Measurements from ENCODE around the gene KMT2E.
"Not testable (repeated sequence)": the region's sequence is repeated elsewhere in the genome, so short reads cannot be mapped to it uniquely, and the experiment has no call there.

Gene KMT2E

GRCh38 chr7:105020926-105021325 lies 6.9 kb downstream of the KMT2E start:
- no peak for TF ChIP-seq TAF1 (IDR thresholded peaks at IDR 0.05; ENCODE audit: borderline replicate concordance, low read depth, low read length)
- no peak for TF ChIP-seq POLR2AphosphoS5 (IDR thresholded peaks at IDR 0.05; ENCODE audit: low read depth, low read length)
- TF ChIP-seq POLR2A (IDR thresholded peaks at IDR 0.05; ENCODE audit: low read depth, low read length) = no peak
- no peak for DNase-seq (ENCODE audit: insufficient read length)
- peak; percentile 50 for FAIRE-seq

DNA sequence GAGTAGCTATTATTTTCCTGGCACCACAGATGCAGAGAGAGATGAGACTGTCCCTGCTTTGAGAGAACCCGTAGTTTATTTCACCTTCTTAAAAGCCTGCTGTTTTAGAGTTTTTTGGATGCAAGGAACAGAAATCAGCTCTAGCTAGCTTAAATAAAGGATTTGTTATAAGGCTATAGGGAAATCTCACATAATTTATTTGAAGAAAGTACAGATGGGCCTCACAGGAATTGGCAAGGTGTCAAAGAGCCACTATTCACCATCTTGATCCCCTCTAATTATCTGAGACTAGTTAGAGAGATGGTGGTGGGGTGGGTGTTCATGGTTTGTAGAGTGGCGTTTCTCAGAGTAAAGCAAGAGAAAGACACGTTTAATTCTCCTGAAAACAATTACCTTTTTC lies 7.3 kb downstream of the KMT2E start:
- FAIRE-seq = peak; percentile 51
- TF ChIP-seq TAF1 (IDR thresholded peaks at IDR 0.05; ENCODE audit: borderline replicate concordance, low read depth, low read length) = no peak
- TF ChIP-seq POLR2A (IDR thresholded peaks at IDR 0.05; ENCODE audit: low read depth, low read length) = no peak
- DNase-seq (ENCODE audit: insufficient read length) = no peak

GRCh38 chr7:105021967-105022366 lies 8.0 kb downstream of the KMT2E start:
- DNase-seq (ENCODE audit: insufficient read length) = no peak
- peak; percentile 27 for FAIRE-seq
- TF ChIP-seq POLR2AphosphoS5 (IDR thresholded peaks at IDR 0.05; ENCODE audit: low read depth, low read length) (no peak), POLR2A (IDR thresholded peaks at IDR 0.05; ENCODE audit: low read depth, low read length) (no peak), TAF1 (IDR thresholded peaks at IDR 0.05; ENCODE audit: borderline replicate concordance, low read depth, low read length) (no peak)

GRCh38 chr7:105022458-105022857 lies 8.5 kb downstream of the KMT2E start:
- DNase-seq (ENCODE audit: insufficient read length) = no peak
- TF ChIP-seq POLR2AphosphoS5 (IDR thresholded peaks at IDR 0.05; ENCODE audit: low read depth, low read length) (no peak), TAF1 (IDR thresholded peaks at IDR 0.05; ENCODE audit: borderline replicate concordance, low read depth, low read length) (no peak), POLR2A (IDR thresholded peaks at IDR 0.05; ENCODE audit: low read depth, low read length) (no peak)
- FAIRE-seq = no peak

DNA sequence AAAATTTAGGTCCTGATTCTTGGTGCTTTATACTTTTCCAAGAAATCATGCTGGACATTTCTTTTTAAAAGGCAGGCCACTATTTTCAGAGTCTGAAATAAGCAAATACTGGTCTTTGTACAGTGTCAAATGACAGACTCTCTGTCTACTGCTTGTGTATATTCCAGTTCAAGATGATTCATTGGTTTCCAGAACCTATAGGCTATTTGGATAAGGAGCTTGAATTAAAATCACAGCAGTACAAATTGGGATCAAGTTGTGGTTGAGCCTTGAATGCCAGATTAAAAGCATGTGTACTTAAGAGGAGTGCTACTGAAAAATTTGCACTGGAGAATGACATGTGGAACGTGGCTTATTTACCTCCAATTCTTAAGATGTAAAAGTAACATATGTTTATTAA lies 10.7 kb downstream of the KMT2E start:
- TF ChIP-seq TAF1 (IDR thresholded peaks at IDR 0.05; ENCODE audit: borderline replicate concordance, low read depth, low read length) (no peak), POLR2A (IDR thresholded peaks at IDR 0.05; ENCODE audit: low read depth, low read length) (no peak), POLR2AphosphoS5 (IDR thresholded peaks at IDR 0.05; ENCODE audit: low read depth, low read length) (no peak)
- FAIRE-seq (no peak), DNase-seq (ENCODE audit: insufficient read length) (no peak)

DNA sequence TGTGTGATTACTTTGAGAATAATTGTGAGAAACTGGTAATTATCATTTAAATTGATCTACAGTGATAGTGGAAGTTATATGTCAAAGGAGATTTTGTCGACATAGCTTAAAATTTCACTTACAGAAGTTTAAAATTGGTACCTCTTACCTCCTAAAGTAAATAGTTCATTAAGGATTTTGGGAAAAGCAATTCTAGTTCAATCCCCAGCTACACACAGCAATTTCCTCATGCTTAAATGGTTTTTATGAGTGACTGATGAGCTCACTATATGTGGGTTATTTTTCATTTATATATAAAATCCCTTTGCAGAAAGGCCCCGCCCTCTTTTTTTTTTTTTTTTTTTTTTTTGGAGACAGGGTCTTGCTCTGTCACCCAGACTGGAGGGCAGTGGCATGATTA lies 12.7 kb downstream of the KMT2E start:
- FAIRE-seq (no peak), DNase-seq (ENCODE audit: insufficient read length) (no peak)
- TF ChIP-seq POLR2A (IDR thresholded peaks at IDR 0.05; ENCODE audit: low read depth, low read length) = no peak
- no peak for TF ChIP-seq TAF1 (IDR thresholded peaks at IDR 0.05; ENCODE audit: borderline replicate concordance, low read depth, low read length)
- no peak for TF ChIP-seq POLR2AphosphoS5 (IDR thresholded peaks at IDR 0.05; ENCODE audit: low read depth, low read length)

GRCh38 chr7:105027176-105027853 lies 13.3 kb downstream of the KMT2E start:
- DNase-seq (ENCODE audit: insufficient read length) (no peak), FAIRE-seq (no peak)
- TF ChIP-seq POLR2AphosphoS5 (IDR thresholded peaks at IDR 0.05; ENCODE audit: low read depth, low read length) (no peak), POLR2A (IDR thresholded peaks at IDR 0.05; ENCODE audit: low read depth, low read length) (no peak), TAF1 (IDR thresholded peaks at IDR 0.05; ENCODE audit: borderline replicate concordance, low read depth, low read length) (no peak)

GRCh38 chr7:105028004-105028403 lies 14.0 kb downstream of the KMT2E start:
- FAIRE-seq (no peak), DNase-seq (ENCODE audit: insufficient read length) (no peak)
- TF ChIP-seq TAF1 (IDR thresholded peaks at IDR 0.05; ENCODE audit: borderline replicate concordance, low read depth, low read length) (no peak), POLR2A (IDR thresholded peaks at IDR 0.05; ENCODE audit: low read depth, low read length) (no peak), POLR2AphosphoS5 (IDR thresholded peaks at IDR 0.05; ENCODE audit: low read depth, low read length) (no peak)

DNA sequence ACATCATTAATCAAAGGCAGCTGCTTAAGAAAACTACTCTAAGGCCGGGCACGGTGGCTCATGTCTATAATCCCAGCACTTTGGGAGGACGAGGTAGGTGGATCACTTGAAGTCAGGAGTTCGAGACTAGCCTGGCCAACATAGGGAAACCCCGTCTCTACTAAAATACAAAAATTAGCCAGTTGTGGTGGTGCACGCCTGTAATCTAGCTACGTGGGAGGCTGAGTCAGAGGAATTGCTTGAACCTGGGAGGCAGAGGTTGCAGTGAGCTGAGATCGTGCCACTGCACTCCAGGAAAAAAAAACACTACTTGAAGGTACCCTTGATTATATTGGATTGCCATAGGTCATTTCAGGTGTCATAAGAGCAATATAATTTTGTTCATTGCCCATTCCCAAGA lies 14.9 kb downstream of the KMT2E start:
- not testable (repeated sequence) for DNase-seq (ENCODE audit: insufficient read length); FAIRE-seq

DNA sequence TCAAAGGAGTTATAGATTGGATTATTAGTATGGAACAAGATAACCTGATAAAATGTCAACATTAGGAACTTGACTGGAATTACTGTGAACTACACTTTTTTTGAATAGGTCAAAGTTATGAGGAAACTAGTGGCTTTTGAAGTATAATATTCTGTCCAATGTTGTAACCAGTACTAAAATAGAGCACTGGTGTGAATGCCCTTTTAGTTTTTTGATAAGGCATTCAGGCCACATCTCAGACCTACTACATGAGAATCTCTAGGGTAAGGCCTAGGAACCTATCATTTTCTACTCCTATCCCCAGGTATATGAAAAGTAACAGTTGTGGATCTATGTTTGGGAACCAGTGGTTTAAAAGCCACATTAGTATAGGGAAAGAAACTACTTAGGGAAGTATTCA lies 16.4 kb downstream of the KMT2E start:
- FAIRE-seq (no peak), DNase-seq (ENCODE audit: insufficient read length) (no peak)
- TF ChIP-seq POLR2AphosphoS5 (IDR thresholded peaks at IDR 0.05; ENCODE audit: low read depth, low read length) = no peak
- no peak for TF ChIP-seq POLR2A (IDR thresholded peaks at IDR 0.05; ENCODE audit: low read depth, low read length)
- no peak for TF ChIP-seq TAF1 (IDR thresholded peaks at IDR 0.05; ENCODE audit: borderline replicate concordance, low read depth, low read length)

DNA sequence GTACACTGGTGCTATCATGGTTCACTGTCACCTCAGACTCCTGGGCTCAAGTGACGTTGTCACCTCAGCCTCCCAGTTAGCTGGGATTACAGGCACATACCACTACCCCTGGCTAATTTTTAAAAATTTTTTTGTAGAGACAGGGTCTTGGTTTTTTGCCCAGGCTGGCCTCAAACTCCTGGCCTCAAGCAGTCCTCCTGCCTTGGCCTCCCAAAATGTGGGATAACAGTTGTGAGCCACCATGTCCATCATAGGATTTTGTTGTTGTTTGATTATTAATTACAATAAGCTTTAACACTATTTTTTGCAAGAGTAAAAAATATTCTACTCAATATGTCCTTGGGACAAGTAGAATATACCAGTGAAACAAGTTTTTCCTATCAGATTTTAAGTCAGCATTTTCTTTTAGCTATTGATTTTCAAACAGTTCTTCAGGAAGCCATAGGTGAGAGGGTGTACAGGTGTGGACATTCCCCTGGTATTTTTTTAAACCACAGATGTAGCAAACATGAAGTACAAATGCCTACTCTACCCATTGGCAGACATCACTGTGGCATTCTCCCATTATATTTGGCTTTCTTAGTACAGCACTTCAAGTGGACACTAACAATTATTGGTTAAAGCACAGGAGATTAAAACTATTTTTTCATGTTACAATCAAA lies 18.7 kb downstream of the KMT2E start:
- TF ChIP-seq TAF1 (IDR thresholded peaks at IDR 0.05; ENCODE audit: borderline replicate concordance, low read depth, low read length) (no peak), POLR2A (IDR thresholded peaks at IDR 0.05; ENCODE audit: low read depth, low read length) (no peak), POLR2AphosphoS5 (IDR thresholded peaks at IDR 0.05; ENCODE audit: low read depth, low read length) (no peak)
- DNase-seq (ENCODE audit: insufficient read length) = no peak
- no peak for FAIRE-seq

DNA sequence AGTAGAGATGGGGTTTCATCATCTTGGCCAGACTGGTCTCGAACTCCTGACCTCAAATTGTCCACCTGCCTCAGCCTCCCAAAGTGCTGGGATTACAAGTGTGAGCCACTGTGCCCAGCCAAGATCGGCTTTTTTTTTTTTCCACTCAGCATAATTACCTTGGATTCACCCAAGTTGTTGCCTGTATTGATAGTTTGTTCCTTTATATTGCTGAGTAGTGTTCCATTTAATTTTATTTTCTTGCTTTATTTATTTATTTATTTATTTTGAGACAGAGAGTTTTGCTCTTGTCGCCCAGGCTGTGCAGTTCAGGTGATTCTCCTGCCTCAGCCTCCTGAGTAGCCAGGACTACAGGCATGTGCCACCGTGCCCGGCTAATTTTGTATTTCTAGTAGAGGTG lies 21.3 kb downstream of the KMT2E start:
- DNase-seq (ENCODE audit: insufficient read length) (no peak), FAIRE-seq (no peak)
- TF ChIP-seq POLR2A (IDR thresholded peaks at IDR 0.05; ENCODE audit: low read depth, low read length) (no peak), TAF1 (IDR thresholded peaks at IDR 0.05; ENCODE audit: borderline replicate concordance, low read depth, low read length) (no peak), POLR2AphosphoS5 (IDR thresholded peaks at IDR 0.05; ENCODE audit: low read depth, low read length) (no peak)

Data from GM12892 (cell line).